ENCODE results near the gene ITGB8.

Gene ITGB8

GRCh38 chr7:20417675-20418382 lies 87.1 kb downstream of the ITGB8 start:
- DNase-seq (ENCODE audit: low read depth): no peak
- no peak for TF ChIP-seq CTCF (conservative IDR thresholded peaks at IDR 0.05; ENCODE audit: control insufficient read depth, insufficient read depth, low read depth, low read length)
- H3K4me3 ChIP-seq (ENCODE audit: control insufficient read depth, low read depth, low read length): no peak overlapping the region

GRCh38 chr7:20424500-20424899 lies 93.8 kb downstream of the ITGB8 start:
- TF ChIP-seq CTCF (conservative IDR thresholded peaks at IDR 0.05; ENCODE audit: control insufficient read depth, insufficient read depth, low read depth, low read length): no peak
- no peak for DNase-seq (ENCODE audit: low read depth)
- H3K4me3 ChIP-seq (ENCODE audit: control insufficient read depth, low read depth, low read length): no peak overlapping the region

GRCh38 chr7:20430664-20431063 lies 100.0 kb downstream of the ITGB8 start:
- DNase-seq (ENCODE audit: low read depth): no peak
- no peak overlapping the region for H3K4me3 ChIP-seq (ENCODE audit: control insufficient read depth, low read depth, low read length)
- TF ChIP-seq CTCF (conservative IDR thresholded peaks at IDR 0.05; ENCODE audit: control insufficient read depth, insufficient read depth, low read depth, low read length): no peak

- no peak for DNase-seq (ENCODE audit: low read depth)
- no peak overlapping the region for H3K4me3 ChIP-seq (ENCODE audit: control insufficient read depth, low read depth, low read length)
- TF ChIP-seq CTCF (conservative IDR thresholded peaks at IDR 0.05; ENCODE audit: control insufficient read depth, insufficient read depth, low read depth, low read length): no peak
Measured at GRCh38 chr7:20431146-20431545, 100.4 kb downstream of the ITGB8 start.

- H3K4me3 ChIP-seq (ENCODE audit: control insufficient read depth, low read depth, low read length): no peak overlapping the region
- no peak for TF ChIP-seq CTCF (conservative IDR thresholded peaks at IDR 0.05; ENCODE audit: control insufficient read depth, insufficient read depth, low read depth, low read length)
- DNase-seq (ENCODE audit: low read depth): no peak
Measured at GRCh38 chr7:20432071-20432470, 101.4 kb downstream of the ITGB8 start.

GRCh38 chr7:20435305-20435704 lies 104.6 kb downstream of the ITGB8 start:
- no peak overlapping the region for H3K4me3 ChIP-seq (ENCODE audit: control insufficient read depth, low read depth, low read length)
- DNase-seq (ENCODE audit: low read depth): peak; percentile 86
- TF ChIP-seq CTCF (conservative IDR thresholded peaks at IDR 0.05; ENCODE audit: control insufficient read depth, insufficient read depth, low read depth, low read length): no peak

- TF ChIP-seq CTCF (conservative IDR thresholded peaks at IDR 0.05; ENCODE audit: control insufficient read depth, insufficient read depth, low read depth, low read length): no peak
- no peak overlapping the region for H3K4me3 ChIP-seq (ENCODE audit: control insufficient read depth, low read depth, low read length)
- DNase-seq (ENCODE audit: low read depth): no peak
Measured at GRCh38 chr7:20438248-20438647, 107.5 kb downstream of the ITGB8 start.

Measured in fibroblast of mammary gland (primary cell).